ENCODE measurements around the gene MYO9B.
"Not testable (repeated sequence)": the region's sequence is repeated elsewhere in the genome, so short reads cannot be mapped to it uniquely, and the experiment has no call there.

The MYO9B gene

DNA sequence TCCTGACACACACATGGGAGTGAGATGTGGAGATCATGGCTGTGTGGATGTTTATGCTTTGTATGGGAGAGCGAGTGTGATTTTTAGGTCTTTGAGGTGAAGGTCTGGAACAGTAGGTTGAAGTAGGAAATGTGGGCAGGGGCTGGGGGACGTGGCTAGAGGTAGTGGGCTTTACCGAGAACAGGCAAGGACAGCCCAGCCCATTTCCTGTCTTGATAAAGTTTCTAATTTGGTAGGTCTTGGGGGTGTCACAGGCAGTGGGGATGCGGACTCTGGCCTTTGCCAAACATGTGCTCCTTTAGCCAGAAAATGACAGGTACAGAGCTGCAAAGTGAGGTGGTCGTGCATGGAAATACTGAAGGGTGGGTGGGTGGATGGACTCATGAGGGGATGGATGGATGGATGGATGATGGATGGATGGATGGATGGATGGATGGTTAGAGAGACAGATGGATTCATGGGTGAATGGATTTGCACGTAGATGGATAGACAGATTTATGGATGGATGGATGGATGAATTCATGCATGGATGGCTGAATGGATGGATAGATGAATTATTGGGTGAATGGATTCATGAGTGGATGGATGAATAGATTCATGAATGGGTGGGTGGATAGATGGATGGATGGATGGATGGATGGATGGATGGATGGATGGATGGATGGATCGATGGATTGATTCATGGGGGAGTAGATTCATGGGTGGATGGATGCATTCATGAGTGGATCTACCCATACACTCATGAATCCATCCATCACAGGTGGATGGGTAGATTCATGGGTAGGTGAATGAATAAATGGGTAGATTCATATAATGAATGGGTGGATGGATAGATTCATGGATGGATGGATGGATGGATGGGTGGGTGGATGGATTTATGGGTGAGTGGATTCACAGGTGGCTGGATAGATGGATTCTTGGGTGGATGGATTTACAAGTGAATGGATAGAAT lies 70.2 kb downstream of the MYO9B start:
- no peak for FAIRE-seq
- no peak for DNase-seq (ENCODE audit: low spot score)

DNA sequence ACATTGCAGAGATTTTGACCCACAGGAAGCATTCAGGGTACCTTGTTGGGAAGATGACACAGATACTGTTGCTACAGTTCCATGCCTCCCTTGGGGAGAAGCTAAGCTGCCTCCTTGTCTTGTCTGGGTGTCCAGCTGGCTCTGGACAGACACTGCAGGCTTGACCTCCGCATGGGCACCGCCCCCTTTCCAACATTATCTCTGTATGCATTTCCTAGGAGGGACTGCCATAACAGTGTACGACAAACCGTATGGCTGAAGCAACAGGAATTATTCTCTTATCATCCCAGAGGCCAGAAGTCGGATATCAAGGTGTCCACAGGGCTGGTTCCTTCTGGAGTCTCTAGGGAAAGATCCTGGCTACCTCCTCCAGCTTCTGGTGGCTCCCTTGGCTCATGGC lies 72.6 kb downstream of the MYO9B start:
- DNase-seq (ENCODE audit: low spot score), result no peak
- FAIRE-seq, result no peak

DNA sequence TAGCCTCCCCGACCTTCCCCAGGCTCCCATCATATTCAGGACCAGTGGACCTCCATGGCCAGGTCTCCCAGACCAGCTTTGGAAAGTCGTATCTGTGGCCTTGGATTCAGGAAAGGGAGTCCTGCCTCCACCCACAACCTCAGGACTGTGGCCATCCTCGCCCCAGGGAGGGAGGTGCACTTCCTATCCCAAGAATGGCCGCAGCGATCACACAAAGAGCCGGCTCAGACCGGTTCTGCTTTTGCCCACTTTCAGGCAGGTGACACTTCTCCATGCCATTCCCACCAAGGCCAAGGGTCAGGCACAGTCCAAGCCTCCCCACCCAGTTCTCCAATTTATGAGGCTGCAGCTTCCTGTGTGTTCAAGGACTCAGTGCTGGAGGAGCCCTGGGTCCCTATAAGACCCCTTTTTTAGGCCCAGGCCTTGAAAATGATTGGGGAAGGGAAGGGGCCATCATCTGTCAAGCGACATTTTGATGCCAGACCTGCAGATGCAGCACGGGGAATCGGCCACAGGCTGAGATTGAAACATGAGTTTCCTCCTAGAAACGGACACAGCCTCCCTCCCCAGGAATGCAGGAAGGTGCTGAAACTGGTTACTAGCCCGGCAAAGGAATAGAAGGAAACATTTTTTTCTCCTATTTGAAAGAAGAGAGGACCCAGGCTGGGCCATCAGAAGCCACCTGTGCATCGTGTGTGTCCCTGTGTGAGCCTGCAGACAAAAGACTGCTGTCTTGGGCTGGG lies 74.0 kb downstream of the MYO9B start:
- FAIRE-seq (no peak), DNase-seq (ENCODE audit: low spot score) (no peak)

DNA sequence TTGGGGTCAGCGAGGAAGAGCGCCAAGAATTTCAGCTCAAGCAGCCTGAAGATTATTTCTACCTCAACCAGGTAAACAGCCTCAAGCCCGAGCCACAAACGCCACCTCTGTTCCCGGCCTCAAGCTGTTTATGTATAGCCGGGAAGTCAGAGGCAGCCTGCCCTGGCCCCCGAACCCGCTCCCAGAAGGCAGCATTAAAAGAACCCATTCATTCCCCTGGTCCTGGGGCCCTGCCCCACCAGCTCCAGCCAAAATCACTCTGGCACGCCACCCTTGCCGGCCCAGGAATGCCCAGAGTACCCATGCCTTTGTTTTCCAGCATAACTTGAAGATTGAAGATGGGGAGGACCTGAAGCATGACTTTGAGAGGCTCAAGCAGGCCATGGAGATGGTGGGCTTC lies 78.4 kb downstream of the MYO9B start:
- no peak for FAIRE-seq
- no peak for DNase-seq (ENCODE audit: low spot score)

DNA sequence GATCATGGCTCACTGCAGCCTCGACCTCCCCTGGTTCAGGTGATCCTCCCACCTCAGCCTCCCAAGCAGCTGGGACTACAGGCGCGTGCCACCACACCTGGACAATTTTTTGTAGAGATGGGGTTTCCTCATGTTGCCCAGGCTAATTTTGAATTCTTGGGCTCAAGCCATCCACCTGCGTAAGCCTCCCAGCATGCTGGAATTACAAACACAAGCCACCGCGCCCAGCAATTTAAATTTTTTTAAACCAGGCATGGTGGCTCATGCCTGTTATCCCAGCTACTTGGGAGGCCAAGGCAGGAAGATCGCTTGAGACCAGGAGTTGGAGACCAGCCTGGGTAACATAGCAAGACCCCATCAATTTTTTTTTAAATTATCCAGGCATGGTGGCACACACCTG lies 79.7 kb downstream of the MYO9B start:
- FAIRE-seq (no peak), DNase-seq (ENCODE audit: low spot score) (no peak)

DNA sequence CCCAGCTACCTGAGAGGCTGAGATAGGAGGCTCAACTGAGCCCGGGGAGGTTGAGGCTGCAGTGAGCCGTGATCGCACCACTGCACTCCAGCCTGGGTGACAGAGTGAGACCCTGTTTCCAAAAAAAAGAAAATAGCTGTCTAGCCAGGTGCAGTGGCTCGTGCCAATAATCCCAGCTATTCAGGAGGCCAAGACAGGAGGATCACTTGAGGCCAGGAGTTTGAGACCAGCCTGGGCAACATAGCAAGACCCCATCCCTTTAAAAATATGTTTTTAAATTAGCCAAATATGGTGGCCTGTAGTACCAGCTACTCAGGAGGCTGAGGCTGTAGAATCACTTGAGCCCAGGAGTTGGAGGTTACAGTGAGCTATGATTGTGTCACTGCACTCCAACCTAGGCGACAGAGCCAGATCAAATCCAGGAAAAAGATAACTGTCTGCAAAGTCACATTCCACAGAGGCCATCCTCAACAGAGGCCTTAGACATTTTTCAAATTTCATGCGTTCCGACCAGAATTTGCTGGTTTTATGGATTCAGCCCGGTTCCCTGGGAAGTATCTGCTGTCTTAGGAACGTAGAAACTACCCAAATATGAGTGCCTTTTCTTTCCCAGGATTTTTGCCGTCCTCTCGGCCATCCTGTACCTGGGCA lies 80.8 kb downstream of the MYO9B start:
- no peak for DNase-seq (ENCODE audit: low spot score)
- no peak for FAIRE-seq

DNA sequence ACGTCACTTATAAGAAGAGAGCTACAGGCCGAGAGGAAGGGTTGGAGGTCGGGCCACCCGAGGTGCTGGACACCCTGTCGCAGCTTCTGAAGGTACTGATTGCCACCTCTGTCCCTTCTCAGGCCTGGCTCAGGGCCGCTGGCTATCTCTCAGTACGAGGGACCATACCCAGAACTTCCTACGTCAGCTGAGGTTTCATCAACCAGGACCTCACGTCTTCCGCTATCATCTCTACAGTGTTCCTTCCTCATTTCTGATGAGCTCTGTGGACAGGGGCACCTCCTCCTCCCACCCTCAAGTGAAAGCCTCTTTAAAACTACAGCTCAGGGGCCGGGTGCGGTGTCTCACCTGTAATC lies 81.3 kb downstream of the MYO9B start:
- no peak for DNase-seq (ENCODE audit: low spot score)

DNA sequence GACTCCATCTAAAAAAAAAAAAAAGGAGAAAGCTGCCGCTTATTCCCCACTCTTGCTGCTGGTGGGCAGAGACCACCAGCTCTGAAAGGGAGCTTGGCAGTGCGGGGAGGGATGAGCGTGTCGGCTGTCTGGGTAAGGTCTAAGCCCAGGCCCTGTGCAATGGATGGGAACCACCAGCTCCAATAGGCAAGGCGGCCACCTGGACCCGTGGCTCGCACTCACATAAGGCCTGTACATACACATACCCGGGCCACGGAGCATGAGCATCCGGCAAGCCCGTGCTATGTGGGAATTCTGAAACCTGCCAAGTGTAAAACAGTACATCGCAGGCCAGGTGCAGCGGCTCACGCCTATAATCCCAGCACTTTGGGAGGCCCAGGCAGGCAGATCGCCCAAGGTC lies 83.0 kb downstream of the MYO9B start:
- FAIRE-seq (no peak), DNase-seq (ENCODE audit: low spot score) (no peak)

More for the DNA sequence above, 81.3 kb downstream of the MYO9B start:
- FAIRE-seq, result no peak

DNA sequence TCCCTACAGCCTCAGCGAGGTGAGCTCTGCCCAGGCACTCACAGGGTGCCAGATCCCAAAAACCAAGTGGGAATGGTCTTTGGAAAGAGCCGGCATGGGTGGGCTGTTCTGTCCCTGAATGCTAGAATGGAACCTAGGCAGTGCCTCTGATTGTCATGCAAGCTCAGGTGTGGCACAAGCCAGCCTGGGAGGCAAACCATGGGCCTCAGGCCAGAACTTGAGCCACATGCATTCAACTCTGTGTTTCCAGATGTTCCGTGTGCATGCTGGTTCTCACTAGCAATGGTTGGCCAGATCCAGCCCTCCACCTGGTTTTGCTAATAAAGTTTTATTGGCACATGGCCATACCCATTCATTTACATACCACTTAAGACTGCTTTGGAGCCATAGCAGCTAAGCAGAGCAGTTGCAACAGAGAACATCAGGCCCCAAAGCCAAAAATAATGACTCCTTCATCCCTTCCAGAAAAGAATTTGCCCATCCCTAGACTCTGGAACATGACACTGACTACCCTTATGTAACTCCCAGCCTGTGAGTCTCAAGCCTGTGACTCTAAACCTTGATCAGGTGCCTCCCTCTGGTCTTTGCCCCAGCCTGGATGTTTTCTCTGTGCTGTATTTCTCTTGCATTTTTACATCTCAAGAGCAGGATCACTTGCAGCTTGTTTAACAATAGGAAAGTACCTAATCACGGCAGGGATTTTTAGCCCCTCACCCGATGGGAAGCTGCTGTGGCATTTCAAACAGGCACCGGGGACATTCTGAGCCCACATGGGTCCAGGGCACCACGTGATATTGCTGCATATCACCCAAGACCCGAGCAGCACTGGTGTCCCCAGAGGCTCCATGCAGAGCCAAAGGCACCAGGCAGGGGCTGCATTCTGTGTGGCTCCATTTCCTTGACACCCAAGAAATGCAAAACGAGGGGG lies 84.2 kb downstream of the MYO9B start:
- FAIRE-seq, result no peak
- no peak for DNase-seq (ENCODE audit: low spot score)

DNA sequence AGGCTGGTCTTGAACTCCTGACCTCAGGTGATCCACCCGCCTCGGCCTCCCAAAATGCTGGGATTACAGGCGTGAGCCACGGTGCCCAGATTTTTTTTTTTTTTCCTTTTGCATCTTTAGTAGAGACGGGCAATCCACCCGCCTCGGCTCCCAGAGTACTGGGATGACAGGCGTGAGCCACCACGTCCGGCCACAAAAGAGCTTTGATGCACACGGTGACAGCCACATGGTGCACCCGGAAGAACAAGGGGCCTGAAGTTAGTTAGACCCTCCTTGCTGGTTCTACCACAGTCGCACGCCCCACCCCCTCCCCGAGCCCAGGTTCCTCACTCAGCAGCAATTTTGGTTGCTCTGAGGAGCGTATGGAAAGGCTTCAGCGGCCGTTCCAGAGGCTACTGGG lies 85.3 kb downstream of the MYO9B start:
- FAIRE-seq, result no peak
- DNase-seq (ENCODE audit: low spot score), result no peak

DNA sequence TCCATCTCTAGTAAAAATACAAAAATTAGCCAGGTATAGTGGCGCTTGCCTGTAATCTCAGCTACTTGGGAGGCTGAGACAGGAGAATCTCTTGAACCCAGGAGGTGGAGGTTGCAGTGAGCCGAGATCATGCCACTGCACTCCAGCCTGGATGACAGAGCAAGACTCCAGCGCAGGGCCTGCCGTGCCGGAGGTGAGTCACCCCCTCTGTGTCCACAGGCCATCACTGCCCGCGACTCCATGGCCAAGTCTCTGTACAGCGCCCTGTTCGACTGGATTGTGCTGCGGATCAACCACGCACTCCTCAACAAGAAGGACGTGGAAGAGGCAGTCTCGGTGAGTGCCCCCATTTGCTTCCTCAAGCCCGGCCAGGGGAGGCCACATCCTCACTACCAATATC lies 86.6 kb downstream of the MYO9B start:
- DNase-seq (ENCODE audit: low spot score); FAIRE-seq: not testable (repeated sequence)

DNA sequence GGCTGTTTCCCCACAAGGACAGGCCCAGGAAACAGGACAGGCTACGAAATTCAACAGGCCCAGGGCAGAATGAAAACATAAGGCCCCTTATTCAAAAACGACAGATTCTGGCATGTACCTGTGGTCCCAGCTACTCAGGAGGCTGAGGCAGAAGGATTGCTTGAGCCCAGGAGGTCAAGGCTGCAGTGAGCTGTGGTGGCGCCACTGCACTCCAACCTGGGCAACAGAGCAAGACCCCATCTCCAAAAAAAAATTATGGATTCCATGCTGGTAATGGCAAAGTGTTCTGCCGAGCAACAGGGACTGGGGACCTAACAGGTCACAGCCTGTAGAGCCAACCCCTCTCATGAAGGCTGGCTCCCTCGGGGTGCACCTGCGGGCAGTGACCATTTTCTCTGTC lies 87.0 kb downstream of the MYO9B start:
- FAIRE-seq (no peak), DNase-seq (ENCODE audit: low spot score) (no peak)

DNA sequence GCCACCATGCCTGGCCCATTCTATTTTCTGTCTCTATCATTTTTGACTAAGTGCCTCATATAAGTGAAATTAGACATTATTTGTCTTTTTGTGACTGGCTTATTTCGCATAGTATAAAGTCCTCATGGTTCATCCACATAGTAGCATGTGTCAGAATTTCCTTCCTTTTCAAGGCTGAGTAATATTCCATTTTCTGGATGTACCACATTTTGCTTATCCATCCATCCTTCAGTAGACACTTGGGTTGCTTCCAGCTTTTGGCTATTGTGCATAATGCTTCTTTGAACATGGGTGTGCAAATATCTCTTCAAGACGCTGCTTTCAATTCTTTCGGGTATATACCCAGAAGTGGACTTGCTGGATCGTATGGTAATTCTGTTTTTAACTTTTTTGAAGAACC lies 88.1 kb downstream of the MYO9B start:
- DNase-seq (ENCODE audit: low spot score) (no peak), FAIRE-seq (no peak)

DNA sequence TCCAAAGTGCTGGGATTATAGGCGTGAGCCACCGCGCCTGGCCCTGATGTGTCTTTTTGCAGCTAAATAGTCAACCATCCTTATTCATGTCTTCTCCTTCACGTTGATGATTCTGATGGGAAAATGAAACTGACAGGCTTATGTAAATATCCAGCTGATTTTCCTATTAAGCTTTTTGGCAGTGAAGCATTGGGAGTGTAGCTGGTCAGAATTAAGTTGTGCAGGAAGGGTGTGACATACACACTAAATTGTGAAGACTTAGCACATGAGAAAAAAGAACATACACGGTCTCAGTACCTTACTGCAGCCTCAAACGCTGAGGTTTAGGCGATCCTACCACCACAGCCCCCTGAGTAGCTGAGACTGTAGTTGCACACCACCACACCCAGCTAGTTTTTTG lies 89.1 kb downstream of the MYO9B start:
- DNase-seq (ENCODE audit: low spot score) (no peak), FAIRE-seq (no peak)

DNA sequence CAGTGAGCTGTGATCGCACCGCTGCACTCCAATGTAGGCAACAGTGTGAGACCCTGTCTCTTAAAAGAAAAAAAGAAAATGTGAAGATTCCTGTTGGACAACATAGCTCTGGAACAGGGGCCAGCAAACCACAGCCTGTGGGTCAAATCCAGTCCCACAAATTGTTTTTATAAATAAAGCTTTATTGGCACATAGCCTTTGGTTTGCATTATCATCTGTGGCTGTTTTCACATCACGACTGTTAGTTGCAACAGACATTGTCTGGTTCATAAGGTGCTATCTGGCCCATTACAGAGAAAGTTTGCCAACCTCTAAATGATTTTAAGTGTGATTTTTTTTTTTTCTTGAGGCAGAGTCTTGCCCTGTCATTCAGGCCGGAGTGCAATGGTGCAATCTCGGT lies 90.1 kb downstream of the MYO9B start:
- no peak for FAIRE-seq
- no peak for DNase-seq (ENCODE audit: low spot score)

DNA sequence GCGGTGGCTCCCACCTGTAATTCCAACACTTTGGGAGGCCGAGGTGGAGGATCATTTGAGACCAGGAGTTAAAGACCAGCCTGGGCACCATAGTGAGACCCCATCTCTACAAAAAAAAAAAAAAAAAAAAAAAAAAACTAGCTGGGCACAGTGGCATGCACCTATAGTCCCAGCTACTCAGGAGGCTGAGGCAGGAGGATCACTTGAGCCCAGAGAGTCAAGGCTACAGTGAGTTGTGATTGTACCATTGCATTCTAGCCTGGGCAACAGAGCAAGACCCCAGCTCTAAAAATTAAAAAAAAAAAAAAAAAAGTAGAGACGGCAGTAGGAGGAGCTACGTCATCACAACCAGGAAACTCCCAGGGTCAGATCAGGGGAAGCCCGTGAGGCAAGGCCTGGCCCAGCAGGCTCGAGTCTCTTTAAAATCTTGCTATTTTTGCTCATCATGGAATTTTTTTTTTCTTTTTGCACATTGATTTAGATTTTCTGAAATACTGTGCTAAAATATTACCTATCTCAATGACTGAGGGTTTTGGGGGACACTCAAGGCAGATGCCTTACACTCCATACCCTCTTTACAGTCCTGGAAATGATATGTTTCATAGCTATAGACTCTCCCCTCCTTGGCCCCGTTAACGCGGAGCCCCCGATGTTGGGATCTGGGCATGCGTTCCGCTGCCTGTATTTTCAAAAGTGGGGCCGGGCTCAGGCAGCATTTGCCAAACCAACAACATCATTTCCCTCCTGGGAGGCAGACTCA lies 95.1 kb downstream of the MYO9B start:
- no peak for FAIRE-seq
- DNase-seq (ENCODE audit: low spot score), result no peak

DNA sequence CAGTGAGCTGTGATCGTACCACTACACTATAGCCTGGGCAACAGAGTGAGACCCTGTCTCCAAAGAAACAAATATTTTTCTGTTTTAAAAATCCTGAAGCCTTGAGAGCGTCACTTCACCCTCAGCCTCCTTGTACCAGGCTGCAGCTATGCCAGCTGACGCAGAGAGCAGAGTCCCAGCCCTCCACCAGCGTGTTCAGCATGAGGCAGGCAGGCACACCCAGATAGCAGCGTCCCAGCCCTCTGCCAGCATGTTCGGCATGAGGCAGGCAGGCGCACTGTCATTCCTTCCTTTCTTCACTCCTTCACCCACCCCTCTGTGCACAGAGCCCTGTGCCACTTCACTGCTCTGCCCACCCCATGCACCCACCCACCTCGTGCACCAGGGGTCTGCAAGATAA lies 96.3 kb downstream of the MYO9B start:
- no peak for FAIRE-seq
- DNase-seq (ENCODE audit: low spot score), result no peak

DNA sequence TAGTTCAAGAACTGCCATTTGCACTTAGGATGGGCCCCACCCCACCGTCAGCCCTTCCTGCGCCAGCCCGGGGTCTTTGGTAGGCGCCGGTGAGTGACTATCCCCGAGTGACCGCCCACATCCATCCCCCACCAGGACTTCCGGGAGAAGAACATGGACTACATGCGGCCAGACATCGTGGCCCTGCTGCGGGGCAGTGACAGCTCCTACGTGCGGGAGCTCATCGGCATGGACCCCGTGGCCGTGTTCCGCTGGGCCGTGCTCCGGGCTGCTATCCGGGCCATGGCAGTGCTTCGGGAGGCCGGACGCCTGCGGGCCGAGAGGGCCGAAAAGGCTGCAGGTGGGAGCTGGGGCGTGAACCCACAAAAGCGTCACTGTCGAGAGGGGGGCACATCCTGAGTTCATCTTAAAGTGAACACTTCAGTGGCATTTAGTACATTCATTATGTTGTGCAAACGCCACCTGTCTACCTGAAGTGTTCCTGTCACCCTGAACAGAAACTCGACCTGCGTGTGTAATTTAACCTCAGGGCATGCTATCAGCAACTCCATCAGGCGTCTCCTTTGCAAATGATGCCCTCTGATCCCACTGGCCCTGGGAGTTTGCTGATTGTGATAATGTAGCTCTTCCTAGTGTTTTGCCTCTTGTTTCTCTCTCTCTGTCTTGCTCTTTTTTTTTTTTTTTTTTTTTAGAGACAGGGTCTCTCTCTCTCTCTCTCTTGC lies 97.2 kb downstream of the MYO9B start:
- DNase-seq (ENCODE audit: low spot score) (no peak), FAIRE-seq (no peak)

DNA sequence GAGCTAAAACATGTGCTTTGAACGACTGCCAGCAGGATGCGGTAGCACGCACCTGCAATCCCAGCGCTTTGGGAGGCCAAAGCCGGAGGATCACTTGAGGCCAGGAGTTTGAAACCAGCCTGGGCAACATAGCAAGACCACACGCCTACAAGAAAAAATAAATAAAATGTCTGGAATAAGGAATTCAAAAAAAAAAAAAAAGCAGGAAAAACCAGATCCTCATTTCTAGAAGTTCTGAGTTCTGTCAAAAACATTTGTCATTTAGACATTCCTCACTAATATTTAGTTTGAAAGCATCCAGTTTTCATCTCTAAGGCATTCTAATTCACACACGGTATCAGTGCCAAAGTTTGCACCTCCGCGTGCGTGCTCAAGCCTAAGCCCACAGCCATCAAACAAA lies 102.7 kb downstream of the MYO9B start:
- DNase-seq (ENCODE audit: low spot score) (no peak), FAIRE-seq (no peak)

Measured in urothelium cell line (cell line).